A673 (cell line): ENCODE data around the gene CALM3.

Source experiments
- EZH2 ChIP-seq: fragments of 200-600 bp; sonication (generic); IDR thresholded peaks from 2 replicates; pipeline ENCODE4 v1.6.1; 2017; ENCODE audit warnings: borderline replicate concordance, low read depth, mild to moderate bottlenecking, mixed read lengths, antibody characterized with exemption, low read length; ENCODE audit not compliant: poor library complexity, severe bottlenecking
- TF ChIP-seq, protein P1 (sequence below): fragments of 300-800, 200-600 bp; sonication (generic); conservative IDR thresholded peaks from 2 replicates; pipeline ENCODE4 v1.5.1; 2017; ENCODE audit warnings: low read depth, mild to moderate bottlenecking, antibody characterized with exemption, low read length, moderate library complexity, mixed read lengths

DNA sequence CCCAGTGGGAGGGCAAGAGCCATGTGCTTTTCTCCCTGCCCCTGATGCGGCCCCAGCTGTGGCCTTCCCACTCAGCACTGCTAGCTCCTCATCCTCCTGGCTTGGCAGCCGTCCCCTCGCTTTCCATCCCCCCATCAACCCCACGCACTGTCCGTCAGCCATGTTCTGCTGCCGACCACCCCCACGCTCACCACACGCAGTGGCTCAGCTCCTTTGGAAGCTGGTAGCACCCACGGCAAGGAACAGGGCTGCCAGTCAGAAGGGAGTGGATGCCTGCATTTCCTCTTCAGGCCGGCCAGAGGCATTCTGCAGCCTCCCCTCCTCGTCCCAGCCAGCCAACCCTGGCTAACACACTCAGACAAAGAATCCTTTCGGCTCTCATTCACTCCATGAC, 6.3 kb downstream of the CALM3 start:
- TF ChIP-seq, protein P1, sequence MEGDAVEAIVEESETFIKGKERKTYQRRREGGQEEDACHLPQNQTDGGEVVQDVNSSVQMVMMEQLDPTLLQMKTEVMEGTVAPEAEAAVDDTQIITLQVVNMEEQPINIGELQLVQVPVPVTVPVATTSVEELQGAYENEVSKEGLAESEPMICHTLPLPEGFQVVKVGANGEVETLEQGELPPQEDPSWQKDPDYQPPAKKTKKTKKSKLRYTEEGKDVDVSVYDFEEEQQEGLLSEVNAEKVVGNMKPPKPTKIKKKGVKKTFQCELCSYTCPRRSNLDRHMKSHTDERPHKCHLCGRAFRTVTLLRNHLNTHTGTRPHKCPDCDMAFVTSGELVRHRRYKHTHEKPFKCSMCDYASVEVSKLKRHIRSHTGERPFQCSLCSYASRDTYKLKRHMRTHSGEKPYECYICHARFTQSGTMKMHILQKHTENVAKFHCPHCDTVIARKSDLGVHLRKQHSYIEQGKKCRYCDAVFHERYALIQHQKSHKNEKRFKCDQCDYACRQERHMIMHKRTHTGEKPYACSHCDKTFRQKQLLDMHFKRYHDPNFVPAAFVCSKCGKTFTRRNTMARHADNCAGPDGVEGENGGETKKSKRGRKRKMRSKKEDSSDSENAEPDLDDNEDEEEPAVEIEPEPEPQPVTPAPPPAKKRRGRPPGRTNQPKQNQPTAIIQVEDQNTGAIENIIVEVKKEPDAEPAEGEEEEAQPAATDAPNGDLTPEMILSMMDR: no peak
- TF ChIP-seq EZH2: no peak
